T-helper 22 cell (primary cell): ENCODE data around the gene PRG2.

Source experiments
- DNase-seq: peaks from one replicate; pipeline ENCODE4 v3.0.0-alpha.2; 2020; ENCODE audit warnings: low read depth

Gene PRG2

GRCh38 chr11:57390535-57390934, at the start of gene PRG2:
TSS of gene PRG2 (minus strand) at chr11:57390650. CDS start at chr11:57389944, 706 bp downstream.
- DNase-seq: no peak

GRCh38 chr11:57439786-57440185, 49.3 kb upstream of the PRG2 start:
- DNase-seq: no peak

- DNase-seq: no peak
Measured at GRCh38 chr11:57438345-57439285, 48.2 kb upstream of the PRG2 start.

GRCh38 chr11:57436031-57436430, 45.6 kb upstream of the PRG2 start:
- no peak for DNase-seq

- DNase-seq: no peak
Measured at GRCh38 chr11:57434640-57435546, 44.4 kb upstream of the PRG2 start.

- no peak for DNase-seq
Measured at GRCh38 chr11:57432714-57433163, 42.3 kb upstream of the PRG2 start.

GRCh38 chr11:57432149-57432561, 41.7 kb upstream of the PRG2 start:
- no peak for DNase-seq

- no peak for DNase-seq
Measured at GRCh38 chr11:57430952-57431351, 40.5 kb upstream of the PRG2 start.

GRCh38 chr11:57429946-57430345, 39.5 kb upstream of the PRG2 start:
- DNase-seq: no peak

- DNase-seq: no peak
Measured at GRCh38 chr11:57428643-57429042, 38.2 kb upstream of the PRG2 start.

GRCh38 chr11:57427727-57428082, 37.3 kb upstream of the PRG2 start:
- DNase-seq: no peak

- DNase-seq: peak; percentile 42
Measured at GRCh38 chr11:57426929-57427726, 36.7 kb upstream of the PRG2 start, which contains the start of gene SLC43A3. TSS of gene SLC43A3 (minus strand) at chr11:57427121. CDS start at chr11:57426172, 949 bp downstream.

GRCh38 chr11:57426439-57426928, 36.0 kb upstream of the PRG2 start:
- no peak for DNase-seq

- DNase-seq: no peak
Measured at GRCh38 chr11:57425565-57426438, 35.4 kb upstream of the PRG2 start.

- DNase-seq: peak; percentile 87
Measured at GRCh38 chr11:57424792-57425564, 34.5 kb upstream of the PRG2 start.

GRCh38 chr11:57424137-57424791, 33.8 kb upstream of the PRG2 start:
- DNase-seq: no peak

GRCh38 chr11:57422669-57423068, 32.2 kb upstream of the PRG2 start:
- DNase-seq: no peak

GRCh38 chr11:57421805-57422204, 31.4 kb upstream of the PRG2 start:
- no peak for DNase-seq

GRCh38 chr11:57421066-57421465, 30.6 kb upstream of the PRG2 start:
- DNase-seq: no peak
